ENCODE results near the gene LAMA3.

LAMA3 gene

DNA sequence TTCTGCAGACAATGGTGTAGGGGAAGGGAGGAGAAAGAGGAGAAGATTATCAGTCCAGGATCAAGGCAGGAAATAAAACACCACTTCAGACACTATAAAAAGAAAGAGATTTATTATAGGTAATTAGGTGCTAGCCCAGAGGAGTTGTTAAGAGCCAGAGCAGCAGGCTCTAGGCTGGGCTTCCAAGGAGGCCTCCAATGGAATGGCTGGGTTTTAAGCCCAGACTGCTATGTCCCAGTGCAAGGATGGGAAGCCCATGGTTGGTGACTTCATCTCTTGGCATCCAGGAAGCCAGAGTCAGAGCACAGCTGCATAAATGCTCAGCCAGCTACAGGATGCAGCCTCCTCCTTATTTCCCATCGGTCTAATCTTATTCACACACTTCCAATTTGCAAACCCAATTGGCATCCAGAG, 95.6 kb downstream of the LAMA3 start:
- DNase-seq = peak in 1 of 2 experiments; percentile 34

- DNase-seq = no peak
These were observed 103.8 kb downstream of the LAMA3 start for GRCh38 chr18:23793051-23793450.

GRCh38 chr18:23793985-23794867, 105.0 kb downstream of the LAMA3 start:
- DNase-seq = no peak

DNA sequence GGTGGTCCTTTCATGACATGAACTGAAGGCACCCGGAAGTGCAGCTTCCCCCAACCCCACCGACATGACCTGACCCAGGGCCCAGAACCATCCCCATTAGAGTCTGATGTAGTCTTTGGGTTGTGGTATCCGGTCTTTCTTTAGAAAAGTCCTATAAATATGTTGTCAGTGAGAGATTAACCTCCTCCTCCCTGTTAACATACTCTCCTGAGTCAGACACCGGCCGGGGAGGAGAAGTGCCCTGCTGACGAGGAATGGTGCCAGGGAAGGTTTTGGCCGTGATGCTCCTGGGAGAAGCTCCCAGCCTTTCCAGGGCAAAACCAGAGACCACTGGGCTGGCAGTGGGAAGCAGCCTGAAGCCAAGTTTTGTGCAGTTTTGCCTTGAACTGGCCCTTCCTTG, 109.0 kb downstream of the LAMA3 start:
- no peak for DNase-seq

DNA sequence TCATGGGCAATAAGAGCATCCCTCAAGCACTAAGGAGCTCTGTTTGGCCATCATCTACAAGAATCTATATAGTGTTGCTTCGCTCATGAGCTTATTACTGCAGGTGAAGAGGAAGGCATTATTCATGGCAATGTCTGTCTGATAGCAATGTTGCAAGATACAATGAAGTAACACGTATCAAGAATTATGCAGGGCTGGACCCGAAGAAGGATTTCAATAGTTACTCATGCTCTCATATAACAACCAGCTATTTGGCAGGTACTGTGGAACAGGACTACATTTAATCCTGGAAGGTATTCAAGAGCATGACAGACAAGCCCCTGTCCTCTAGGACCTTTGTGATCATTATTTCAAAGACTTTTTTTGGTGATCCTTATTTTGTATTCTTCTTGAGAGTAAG, 109.6 kb downstream of the LAMA3 start:
- no peak for DNase-seq

DNA sequence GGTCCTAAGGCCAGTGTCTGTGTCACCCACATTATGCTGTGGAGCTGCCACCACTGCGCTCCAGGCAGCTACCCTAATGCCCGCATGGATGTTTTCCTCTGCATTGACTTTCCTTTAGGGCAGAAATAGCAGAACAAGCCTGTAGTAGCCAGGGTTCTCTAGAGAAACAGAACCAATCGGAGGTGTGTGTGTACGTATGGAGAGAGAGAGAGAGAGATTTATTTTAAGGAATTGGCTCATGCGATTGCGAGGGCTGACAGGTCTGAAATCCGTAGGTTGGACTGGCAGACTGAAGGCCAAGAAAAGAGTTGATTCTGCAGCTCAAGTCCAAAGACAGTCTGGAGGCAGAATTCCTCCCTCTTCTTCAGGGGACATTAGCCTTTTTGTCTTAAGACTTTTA, 110.3 kb downstream of the LAMA3 start:
- DNase-seq = no peak

DNA sequence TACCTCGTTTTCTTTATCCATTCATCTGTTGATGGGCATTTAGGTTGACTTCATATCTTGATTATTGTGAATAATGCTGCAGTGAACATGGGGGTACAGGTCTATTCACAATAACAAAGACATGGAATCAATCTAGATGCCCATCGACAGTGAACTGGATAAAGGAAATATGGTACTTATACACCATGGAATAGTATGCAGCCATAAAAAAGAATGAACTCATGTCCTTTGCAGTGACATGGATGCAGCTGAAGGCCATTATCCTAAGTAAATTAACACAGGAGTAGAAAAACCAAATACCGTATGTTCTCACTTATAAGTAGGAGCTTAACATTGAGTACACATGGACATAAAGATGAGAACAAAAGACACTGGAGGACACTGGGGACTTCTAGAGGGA, 111.6 kb downstream of the LAMA3 start:
- no peak for DNase-seq

GRCh38 chr18:23802817-23803216, 113.6 kb downstream of the LAMA3 start:
- no peak for DNase-seq

DNA sequence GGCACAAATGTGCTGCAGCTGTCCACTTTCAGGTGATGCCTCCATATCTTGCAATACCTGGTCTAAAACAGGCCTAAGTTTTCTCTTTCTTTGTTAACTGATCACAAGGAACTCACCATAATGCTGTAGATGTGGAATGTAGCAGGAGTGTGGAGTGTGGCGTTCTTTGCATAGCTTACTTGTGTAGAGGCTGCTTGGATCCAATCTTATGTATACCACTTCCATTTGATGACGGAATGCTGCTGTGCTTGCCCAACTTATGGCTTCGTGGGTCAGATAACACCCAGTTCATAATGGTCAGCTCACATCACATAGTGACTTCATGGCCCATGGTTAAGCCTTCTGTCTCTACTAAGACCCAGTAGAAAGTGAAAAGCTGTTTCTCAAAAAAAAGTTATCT, 114.5 kb downstream of the LAMA3 start:
- DNase-seq = no peak

GRCh38 chr18:23805898-23806297, 116.6 kb downstream of the LAMA3 start:
- DNase-seq = no peak

DNA sequence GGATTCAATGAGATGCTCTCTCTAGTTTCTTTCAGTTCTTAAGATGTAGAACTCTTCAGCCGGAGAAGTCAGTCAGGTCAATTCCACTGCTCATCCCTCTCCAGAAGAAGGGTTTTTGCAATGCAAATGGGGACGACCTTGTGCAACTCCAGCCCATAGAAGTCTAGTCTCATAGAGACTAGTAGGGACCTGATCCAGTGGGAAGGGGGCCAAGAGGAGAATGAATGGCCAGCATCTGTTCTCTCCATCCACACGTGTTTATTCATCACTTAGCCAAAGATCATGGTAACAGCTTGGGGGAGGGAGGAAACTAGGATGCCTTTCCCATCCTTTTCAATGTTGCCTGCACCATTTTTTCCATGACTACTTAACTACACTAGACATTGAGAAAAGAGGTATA, 120.2 kb downstream of the LAMA3 start:
- DNase-seq = no peak

DNA sequence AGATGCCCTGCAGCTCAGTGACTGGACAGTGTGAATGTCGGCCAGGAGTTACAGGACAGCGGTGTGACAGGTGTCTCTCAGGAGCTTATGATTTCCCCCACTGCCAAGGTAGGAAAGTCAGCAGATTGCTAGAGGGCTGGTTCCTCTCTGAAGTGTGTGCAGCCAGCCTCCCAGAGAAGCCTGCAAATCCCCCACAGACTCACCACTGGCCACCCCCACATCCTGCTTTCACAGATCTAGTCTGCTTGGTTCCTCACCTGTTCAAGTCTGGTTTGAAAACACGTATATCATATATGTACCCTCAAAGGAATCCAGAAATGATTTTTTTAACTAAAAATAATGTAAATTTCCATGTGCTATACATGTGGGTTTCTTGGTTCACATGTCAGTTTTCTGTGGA, 121.1 kb downstream of the LAMA3 start:
- no peak for DNase-seq

DNA sequence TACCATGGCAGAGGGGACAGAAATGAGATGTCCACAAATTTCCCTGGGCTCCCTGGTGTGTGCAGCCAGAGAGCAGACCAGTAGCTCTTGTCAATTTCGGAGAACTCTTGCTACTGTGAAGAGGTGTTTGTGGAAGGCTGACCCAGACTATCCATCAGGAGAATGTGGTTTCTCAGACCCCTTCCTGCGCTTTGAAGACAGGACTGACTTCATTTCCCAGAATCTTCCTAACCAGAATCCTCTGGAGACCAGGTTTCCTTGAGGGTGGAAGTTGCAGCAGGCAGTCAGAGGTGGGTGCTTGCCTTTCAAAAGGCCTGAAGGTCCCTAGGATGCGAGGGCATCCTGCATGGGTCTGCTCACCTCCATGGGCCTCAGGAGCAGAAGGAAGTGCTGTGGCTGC, 121.9 kb downstream of the LAMA3 start:
- DNase-seq = no peak

DNA sequence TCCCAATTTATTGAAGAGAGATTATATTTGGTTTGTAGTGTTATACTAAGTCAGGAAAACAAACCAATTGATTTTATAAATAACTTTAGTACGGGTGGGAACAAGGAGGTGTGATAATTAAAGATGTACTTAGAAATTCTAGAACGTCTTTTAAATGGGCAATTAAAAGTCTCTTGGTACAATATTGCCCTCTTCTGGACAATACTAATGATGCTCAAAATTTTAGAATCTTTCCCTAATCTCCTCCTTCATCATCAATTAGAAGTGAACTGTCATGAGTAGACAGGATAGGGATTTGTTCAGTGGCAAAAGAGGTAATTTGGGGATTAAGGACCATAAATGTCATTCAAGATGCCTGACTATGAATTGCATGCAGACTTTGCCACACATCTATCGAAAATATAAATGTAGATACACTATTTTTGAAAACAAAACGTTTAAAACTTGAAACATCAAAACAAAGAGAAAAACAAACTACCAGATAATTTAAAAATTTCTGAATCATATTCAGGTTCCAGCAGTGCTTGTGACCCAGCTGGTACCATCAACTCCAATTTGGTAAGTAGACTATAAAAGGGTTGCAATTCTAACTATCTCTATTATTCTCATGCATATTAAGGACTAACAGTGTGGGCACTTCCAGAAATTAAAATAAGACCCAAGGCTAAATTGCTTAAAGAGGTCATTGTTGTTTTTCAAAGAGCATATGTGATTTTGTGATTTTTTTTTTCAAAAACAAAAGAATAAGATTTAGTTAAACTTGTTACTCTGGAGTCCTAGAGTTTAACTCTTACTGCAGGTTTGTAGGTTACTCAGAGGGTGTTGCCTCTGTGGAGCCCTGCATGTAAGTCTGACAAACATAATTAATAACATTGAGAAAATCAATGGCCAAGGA, 123.5 kb downstream of the LAMA3 start:
- DNase-seq = peak; percentile 4 to 54

DNA sequence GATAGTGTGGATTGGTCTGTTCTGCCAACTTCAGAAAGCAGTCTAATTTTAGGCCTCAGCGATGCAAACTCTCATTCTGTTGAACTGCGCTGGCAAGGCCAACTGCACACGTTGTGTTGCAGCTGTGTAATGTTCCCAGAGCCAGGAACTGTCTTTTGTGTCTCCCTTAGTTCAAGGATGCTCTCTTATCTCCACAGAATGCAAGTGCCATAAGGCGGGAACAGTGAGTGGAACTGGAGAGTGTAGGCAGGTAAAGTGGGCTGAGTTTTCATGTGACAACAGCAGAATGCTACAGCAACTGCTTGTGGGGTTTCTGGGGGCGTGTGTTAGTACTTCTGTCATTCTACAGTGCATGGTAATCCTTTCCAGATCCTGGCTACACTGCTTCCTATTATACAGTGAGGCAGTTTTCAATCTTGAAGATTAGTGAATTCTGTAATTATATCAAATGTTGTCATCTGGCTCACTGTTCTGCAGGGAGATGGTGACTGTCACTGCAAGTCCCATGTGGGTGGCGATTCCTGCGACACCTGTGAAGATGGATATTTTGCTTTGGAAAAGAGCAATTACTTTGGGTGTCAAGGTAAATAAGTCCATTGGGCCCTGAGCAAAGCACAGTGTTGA, 125.8 kb downstream of the LAMA3 start:
- no peak for DNase-seq

- DNase-seq = no peak
These were observed 126.8 kb downstream of the LAMA3 start for GRCh38 chr18:23816021-23816420.

DNA sequence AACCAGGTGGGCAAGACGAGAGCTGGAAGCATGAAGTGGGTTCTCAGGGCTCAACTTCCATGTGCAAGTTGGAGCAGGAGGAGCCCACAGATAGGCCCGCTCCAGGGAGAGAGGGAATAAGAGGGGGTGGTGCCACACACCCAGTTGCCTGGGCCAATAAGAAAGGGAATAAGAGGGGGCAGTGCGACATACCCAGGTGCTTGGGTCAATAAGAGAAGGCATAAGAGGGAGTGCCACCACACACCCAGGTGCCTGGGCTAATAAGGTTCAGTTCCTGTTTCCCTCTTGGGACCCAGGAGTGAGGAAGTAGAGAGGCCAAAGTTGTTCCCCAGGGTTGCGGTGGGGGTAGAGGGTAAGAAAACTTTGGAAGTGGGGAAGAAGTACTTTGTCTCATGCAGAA, 127.5 kb downstream of the LAMA3 start:
- DNase-seq = no peak

DNA sequence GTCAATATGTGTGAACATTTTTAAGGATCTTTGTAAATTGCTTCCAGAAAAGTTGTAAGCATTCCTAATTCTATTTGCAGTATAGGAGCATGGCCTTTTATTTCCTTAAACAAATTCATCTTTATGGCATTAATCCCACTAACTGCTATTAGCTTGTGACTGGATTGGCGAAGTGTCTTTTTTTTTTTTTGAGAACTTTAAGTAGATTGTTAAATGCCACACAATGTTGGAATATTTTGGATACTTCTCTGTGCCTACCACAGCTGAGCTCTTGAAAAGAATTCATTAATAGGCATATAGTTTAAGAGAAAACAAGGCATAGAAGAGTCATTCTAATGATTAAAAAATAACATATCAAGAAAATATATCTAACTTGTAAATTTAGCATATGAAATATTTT, 129.7 kb downstream of the LAMA3 start:
- DNase-seq = no peak

DNA sequence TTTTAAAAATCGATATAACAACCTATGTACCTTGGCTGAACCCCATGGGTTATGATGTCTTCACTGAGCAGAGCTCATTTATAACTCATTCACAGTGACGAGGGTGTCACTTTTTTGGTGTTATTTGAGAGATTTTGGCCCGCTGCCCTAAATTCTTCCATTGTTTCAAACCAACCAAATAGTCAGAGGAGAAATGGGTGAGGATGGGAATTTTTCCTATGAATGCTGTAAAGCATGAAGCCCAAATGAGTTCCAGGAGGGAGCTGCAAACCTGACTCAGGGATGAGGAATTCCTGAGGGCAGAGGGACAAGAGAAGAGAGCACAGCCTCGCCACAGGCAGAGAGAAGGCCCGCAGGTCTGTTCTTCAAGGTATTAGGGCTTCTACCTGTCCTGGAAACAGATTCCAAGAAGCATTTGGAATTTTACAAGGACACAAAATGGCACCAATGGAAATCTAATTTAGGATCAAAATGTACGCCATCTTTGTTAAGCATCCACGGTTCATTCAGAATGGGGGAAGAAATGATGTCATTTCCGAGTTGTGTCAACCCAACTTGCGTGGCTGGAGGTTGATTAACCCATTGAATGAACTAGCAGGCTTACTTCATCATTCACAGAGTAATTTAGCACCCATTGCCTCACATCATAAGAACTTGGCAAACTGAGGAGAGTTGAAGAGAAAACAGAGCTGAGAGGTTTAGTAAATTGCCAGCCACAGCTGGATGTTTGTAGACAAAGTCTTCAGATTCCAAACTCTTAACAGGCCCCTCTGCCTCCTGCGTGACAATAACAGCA, 133.5 kb downstream of the LAMA3 start:
- no peak for DNase-seq

GRCh38 chr18:23824240-23824639, 135.0 kb downstream of the LAMA3 start:
- no peak for DNase-seq

GRCh38 chr18:23824669-23825068, 135.4 kb downstream of the LAMA3 start:
- DNase-seq = no peak

GRCh38 chr18:23825496-23825895, 136.2 kb downstream of the LAMA3 start:
- DNase-seq = no peak

DNA sequence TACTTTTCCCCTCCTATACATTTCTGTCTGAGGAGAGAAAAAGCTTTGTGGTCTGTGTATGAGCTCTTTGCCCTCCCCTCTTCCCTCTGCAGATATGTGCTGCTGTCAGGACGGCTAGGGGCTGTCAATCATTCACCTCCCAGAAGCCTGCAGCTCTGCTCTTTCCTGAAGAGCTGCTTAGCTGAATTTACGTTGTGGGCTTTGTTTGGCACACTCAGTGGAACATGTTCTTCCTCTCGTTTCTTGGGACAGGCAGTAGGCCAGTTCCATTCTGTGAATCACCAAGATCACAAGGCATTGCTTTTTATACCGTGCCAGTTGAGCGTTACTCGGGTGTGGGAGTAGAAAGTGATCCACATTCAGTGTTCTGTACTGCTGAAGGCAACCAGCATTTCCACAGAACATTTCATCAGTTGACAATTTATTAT, 136.7 kb downstream of the LAMA3 start:
- no peak for DNase-seq

Measured in SW 1271 (cell line).